Activated CD8-positive, alpha-beta memory T cell treated with anti-CD3 and anti-CD28 coated beads, Interleukin-2, amount 50 U/mL, for 1 hour (primary cell): ENCODE data around the gene CHMP4B.
A peak's percentile ranks its signal among the peaks of the same experiment; 100 is the strongest.

Experiments
- DNase-seq: peaks from one replicate; pipeline ENCODE4 v3.0.0-alpha.2; 2020; ENCODE audit errors: extremely low read depth

The CHMP4B gene, protein sequence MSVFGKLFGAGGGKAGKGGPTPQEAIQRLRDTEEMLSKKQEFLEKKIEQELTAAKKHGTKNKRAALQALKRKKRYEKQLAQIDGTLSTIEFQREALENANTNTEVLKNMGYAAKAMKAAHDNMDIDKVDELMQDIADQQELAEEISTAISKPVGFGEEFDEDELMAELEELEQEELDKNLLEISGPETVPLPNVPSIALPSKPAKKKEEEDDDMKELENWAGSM

DNA sequence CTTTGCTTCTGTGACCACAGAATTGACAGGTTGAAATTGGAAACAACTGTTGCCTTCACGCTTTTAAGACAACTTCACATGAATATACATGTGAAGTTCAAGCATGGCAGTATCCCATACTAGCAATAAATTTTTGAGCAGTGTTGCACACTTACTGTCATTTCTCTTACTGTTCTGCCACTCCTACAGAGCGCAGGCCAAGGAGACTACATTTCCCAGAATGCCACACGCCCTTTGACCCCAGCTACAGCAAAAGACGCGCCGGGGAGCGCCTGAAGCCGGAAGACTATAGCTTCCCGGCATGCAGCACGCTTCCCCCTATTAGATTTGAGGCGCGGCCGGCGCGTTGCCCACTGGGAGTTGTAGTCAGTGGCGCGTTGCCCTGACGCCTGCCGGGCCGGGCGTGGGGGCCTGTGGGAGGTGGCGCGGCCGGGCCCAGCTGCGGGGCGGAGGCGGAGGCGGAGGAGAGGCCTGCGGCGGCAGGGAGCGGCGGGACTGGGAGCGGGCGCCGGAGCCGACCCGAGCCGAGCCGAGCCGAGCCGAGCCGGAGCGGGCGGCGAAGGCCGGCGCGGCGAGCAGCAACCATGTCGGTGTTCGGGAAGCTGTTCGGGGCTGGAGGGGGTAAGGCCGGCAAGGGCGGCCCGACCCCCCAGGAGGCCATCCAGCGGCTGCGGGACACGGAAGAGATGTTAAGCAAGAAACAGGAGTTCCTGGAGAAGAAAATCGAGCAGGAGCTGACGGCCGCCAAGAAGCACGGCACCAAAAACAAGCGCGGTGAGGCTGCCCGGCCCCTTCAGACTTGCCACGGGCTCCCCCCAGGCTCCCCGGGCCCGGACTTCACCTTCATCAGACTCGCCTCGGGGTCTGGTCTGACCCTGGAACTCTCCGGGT lies at the start of gene CHMP4B:
Gene CHMP4B, plus strand, starts transcription at position 464 of the 891 bp plus-strand sequence. Its CDS starts 121 bp downstream, at position 585.
- DNase-seq: peak; percentile 95

DNA sequence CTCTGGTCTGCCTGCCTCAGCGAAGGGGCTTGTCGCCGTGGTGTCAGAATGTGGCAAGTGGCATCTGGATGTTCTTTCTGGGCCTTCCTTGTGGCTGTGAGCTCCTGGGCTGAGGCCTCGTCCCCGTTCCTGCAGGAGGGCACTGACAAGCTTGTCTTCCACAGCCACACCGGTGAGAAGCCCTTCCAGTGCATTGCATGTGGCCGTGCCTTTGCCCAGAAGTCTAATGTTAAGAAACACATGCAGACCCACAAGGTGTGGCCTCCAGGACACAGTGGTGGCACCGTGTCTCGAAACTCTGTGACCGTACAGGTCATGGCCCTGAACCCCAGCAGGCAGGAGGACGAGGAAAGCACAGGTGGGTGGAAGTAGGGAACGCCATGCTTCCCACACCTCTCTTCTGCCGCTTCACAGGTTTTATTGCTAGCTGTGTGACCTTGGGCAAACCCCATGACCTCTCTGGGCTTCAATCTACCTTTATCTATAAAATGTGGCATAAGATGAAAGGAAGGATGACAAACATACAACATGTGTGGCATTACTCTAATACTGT lies 49.4 kb upstream of the CHMP4B start:
- no peak for DNase-seq

DNA sequence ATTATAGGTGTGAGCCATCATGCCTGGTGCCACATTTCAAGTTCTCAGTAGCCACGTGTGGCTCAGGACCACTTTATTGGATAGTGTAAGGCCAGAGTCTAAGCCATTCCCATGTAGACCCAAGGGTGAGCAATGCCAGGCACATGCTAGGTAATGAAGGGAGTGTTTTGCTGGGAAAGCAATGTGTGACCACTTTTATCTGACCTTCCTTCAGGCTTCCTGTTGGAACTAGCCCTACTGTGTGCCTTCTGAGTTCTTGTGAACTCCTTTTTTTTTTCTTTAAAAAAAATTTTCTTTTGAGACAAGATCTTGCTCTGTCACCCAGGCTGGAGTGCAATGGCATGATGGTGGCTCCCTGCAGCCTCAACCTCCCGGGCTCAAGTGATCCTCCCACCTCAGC lies 46.0 kb upstream of the CHMP4B start:
- DNase-seq: no peak

DNA sequence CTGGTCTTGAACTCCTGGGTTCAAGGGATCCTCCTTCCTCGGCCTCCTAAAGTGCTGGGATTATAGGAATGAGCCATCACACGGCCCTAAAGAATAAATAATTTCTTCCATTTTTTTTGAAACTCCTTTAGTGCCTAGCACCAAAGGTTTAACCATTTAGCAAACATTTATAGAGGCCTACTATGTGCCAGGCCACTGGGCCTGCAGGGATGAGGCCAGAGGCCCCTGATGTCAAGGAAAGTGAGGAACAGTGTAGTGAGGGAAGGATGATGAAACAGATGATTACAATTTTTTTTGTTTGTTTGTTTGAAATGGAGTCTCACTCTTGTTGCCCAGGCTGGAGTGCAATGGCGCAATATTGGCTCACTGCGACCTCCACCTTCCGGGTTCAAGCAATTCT lies 45.6 kb upstream of the CHMP4B start:
- no peak for DNase-seq

DNA sequence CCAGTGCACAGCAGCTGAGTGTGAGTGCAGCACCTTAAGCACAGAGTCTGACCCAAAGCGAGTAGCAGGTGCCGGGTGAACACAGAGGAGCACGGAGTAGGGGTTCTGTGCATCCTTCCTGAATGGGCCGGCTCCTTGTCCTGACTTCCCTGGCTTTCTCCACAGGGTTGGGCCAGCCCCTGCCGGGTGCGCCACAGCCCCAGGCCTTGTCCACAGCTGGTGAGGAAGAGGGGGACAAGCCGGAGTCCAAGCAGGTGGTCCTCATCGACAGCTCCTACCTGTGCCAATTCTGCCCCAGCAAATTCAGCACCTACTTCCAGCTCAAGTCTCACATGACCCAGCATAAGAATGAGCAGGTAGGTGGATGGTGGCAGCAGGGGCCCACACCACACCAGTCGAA lies 44.5 kb upstream of the CHMP4B start:
- DNase-seq: no peak

DNA sequence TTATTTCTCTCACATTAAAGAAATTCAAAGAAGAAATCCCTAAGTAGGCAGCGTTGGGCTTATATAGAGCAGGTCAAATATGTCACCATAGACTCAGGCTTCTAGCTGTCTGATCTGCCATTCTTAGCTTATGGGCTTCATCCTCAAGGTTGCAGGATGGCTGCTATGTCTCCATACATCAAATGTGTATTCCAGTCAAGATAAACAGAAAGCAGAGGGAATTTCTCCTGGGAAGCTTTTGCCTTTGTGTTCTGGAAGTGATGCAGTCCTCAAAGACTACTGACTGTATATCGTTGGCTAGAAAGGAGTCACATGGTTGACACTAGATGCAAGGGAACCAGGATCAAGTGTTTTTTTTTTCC lies 43.4 kb upstream of the CHMP4B start:
- DNase-seq: no peak

DNA sequence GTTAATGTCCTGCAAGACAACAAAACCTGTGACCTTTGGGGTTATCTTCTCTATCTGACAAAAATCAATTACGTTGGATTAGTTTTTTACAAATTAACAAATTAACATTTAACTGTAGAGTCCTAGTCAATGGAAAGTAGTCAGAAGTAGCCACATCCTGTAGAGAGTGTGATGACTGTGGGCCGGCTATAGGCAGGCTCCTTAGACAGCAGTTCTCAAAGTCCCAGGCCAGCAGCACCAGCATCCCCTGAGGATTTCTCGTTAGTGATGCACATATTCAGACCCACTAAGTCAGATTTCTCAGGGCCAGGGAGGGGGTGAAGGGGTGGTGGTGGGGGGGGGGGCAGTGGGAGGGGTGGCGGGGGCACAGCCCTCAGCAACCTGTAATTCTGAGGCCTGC lies 42.1 kb upstream of the CHMP4B start:
- no peak for DNase-seq

DNA sequence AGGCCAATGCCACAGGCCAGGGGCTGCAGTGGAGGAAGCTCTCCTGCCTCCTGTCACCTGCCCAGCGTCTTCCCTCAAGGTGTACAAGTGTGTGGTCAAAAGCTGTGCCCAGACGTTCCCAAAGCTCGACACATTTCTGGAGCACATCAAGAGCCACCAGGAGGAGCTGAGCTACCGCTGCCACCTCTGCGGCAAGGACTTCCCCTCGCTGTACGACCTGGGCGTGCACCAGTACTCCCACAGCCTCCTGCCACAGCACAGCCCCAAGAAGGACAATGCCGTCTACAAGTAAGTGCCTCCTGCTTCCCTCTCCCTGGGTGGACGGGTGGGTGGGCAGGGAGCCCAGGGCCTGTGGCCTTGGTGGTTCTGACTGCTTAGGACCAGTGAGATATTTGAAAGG lies 41.1 kb upstream of the CHMP4B start:
- DNase-seq: no peak

DNA sequence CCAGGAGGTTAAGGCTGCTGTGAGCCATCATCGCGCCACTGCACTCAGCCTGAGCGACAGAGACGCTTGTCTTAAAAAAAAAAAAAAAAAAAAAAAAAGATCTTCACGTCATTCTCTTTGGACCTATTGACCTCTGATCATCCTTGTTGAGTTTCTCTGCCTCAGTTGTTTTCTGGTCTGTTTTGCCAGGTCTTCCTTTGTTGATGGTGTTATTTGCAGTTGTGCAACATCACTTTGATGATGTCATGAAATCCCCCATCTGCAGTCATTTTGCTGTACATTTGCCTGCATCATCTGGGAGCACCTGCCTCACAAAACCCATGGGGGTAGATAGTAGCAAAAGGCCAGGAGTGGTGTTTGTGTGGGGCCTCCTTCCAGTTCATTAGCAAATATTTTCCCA lies 39.2 kb upstream of the CHMP4B start:
- no peak for DNase-seq

DNA sequence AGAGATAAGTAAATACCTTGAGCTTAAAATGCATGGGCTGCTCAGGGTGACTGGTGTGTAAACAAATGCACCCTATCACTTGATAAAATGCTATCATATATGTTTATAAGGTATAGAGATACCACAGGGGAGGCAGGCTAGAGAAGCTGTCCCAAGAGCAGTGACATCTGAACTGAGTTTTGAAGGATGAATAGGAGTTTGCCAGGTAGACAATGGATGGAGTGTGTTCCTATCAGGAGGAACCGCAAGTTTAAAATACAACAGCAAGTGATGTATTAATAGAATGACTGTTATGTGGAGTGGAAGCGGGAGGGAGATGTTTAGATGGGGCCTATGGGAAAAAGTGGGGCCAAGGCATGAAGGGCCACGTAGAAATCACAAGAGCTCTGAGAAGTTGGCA lies 38.7 kb upstream of the CHMP4B start:
- no peak for DNase-seq

DNA sequence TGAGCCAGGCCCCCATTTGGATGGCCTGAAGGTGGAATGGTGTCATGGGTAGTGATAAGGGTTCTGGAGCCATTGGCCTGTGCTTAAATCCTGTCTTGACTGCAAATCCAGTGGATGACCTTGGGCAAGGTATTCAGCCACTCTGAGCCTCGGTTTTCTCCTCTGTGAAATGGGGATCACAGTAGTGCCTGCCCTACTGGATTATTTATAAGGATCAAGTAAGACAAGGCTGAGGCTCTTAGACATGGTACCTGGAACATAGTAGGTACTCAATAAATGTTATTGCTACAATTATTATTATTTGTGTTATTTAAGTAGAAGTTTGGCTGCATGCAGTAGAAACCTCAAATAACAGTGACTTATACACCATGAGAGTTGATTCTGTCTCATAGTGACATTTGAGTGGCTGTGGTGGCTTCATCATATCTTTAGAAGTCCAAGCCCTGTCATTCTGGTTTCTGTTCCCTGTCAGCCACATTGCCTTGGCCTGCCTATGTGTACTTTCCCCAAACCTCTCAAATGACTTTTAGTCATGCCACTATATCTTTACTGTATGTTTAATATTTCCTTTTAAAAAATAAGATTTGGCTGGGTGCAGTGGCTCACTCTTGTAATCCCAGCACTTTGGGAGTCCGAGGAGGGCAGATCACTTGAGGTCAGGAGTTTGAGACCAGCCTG lies 37.6 kb upstream of the CHMP4B start:
- no peak for DNase-seq

DNA sequence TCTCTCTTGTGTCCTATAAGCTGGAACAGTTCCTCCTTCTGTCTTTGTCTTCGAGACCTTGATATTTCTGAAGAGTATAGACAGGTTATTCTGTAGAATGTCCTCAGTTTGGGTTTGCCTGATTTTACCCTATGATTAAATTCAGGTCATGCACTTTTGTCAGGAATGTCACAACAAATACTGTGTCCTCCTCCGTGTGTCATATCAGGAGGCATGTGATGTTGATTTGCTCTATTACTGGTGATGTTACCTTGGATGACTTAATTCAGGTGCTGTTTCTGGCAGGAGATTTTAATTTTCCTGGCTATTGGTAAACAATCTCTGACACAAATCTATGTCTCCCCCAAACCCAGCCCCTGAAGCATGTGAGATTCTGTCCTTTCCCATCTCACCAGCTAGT lies 33.3 kb upstream of the CHMP4B start:
- DNase-seq: no peak

DNA sequence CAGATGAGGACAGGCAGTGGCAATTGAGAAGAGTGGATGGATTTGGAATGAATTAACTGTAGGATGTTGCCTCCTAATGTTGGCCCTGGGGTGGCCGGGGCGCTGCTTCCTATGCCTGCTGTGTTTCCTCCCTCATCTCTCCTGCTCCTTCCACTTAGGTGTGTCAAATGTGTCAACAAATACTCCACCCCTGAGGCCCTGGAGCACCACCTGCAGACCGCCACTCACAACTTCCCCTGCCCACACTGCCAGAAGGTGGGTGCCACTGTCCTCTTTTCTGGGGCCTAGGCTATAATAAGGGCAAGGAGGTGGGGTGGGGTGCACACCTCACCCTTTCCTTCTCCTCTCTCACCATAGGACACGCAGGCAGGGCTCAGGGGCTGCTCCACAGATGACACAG lies 30.0 kb upstream of the CHMP4B start:
- DNase-seq: no peak

DNA sequence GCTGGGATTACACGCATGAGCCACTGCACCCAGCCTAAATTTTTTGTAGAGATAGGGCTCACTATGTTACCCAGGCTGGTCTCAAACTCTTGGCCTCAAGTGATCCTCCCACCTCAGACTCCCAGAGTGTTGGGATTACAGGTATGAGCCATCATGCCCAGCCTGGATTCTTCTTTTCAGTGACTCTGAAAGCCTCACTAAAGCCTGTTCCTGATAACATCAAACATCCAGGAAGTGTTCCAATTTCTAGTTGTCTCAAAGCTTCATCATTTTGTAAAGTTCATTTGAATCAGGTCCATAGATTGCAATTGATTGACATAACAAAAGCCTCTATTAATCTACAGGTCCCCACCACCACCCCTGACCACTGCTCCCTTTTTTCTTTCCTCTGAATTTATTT lies 29.2 kb upstream of the CHMP4B start:
- no peak for DNase-seq

DNA sequence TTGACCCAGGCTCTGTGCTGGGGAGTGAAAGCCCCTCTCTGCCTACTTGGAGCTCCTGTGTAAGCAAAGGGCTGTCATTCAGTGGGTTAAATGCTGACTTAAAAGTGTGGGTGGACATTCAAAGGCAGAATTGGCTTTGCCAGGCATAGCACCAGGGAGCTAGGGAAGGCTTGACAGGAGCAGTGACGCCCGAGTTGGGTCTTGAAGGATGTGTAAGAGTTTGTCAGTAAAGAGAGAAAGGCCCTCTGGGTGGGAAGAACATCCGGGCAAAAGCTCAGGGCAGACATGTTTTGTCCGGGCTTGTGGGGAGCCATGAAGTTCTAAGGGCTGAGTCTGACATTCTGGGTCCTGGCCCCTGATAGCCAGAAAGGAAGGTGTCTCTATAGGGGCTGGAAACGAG lies 27.9 kb upstream of the CHMP4B start:
- DNase-seq: no peak

DNA sequence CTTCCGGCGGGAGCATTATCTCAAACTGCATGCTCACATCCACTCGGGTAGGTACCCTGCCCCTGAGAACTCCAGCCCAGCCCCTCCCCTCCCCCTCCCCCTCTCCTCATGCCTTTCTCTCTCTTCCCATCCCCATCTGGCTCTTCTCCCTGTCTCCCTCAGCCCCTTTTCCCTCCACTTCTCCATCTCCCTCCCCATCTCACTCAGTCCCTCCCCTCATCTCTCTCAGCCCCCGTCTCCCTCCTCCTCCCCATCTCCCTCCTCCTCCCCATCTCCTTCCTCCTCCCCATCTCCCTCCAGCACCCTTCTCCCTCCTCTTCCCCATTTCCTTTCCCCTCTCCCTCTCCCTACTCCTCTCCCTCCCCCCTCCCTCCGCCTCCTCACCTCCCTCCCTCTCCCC lies 27.3 kb upstream of the CHMP4B start:
- no peak for DNase-seq

DNA sequence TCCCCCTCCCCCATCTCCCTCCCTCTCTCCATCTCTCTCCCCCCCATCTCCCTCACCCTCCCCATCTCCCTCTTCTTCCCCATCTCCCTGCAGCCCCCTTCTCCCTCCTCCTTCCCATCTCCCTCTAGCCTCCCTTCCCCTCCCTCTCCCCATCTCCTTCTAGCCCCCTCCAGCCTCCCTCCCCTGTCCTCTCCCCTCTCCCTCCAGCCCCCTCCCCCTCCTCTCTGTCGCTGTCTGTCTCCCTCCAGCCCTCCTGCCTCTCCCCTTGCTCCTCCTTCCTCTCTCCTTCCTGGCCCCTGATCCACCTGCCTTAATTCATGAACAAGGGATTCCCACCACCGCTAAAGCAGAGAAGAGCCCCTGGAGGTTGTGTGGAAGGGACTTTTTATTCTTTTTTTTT lies 26.9 kb upstream of the CHMP4B start:
- DNase-seq: no peak

DNA sequence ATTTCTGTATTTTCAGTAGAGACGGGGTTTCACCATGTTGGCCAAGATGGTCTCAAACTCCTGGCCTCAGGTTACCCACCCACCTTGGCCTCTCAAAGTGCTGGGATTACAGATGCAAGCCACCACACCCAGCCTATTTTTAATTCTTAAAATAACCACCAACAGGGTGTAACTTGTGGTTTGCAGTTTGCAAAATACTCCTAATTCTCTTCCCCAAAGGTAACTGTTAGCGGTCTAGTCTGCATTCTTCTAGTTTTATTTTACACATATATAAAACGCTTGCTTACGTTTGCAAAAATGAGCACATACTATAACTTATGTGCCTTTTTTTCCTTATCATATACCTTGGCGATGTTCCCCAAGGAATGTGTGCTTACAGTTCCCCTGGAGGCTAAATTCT lies 25.6 kb upstream of the CHMP4B start:
- no peak for DNase-seq

DNA sequence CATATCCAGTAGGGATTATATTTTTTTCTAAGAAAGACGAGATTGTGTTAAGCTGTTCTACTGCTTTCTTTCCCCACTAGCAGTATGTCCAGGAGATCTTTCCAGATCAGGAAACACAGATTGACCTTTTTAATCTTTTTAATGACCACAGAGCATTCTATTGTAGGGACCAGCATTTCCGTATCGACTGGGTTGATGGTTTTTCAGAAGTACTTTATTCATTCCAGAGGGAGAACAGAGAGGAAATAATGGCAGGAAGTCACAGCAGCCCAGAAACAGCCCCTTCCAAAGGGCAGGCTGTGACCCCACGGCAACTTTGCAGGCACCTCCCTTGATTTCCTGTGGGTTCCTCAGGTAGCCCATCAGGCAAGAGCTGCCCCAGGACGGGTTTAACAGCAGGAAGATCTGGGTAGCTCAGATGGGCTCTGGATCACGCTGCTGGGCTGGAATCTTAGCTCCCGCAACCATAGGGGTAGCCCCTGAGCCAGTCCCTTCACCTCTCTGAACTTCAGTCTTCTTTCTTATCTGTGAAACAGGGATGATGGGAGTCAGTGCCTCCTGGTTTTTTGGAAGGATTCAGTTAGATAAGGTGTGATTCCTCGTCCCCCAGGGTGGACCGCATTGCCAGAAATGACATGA lies 23.8 kb upstream of the CHMP4B start:
- DNase-seq: no peak

DNA sequence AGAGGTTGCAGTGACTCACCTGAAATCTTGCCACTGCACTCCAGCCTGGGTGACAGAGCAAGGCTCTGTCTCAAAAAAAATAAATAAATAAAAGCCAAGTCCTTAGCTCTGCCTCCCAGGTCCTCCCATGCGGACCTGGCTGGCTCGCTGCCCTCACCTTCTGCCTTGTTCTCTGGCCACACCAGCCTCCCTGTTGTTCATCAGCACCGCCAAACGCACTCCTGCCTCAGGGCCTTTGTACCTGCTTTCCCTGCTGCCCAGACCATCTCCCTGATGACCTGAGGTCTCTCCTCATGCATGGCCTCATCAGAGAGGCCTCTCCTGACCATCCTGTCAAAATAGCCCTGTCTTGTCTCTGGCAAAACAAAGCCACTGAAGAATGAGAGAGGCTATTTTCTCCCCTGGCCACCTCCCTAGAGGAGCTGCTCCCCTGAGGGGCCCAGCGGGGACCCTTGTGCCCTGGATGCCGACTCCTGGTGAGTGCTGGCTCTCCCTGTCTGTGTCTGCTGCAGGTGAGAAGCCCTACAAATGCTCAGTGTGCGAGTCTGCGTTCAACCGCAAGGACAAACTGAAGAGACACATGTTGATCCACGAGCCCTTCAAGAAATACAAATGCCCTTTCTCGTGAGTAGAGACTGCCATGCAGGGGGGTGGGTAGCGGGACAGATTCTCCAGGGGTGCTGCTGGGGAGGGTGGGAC lies 22.6 kb upstream of the CHMP4B start:
- DNase-seq: no peak

DNA sequence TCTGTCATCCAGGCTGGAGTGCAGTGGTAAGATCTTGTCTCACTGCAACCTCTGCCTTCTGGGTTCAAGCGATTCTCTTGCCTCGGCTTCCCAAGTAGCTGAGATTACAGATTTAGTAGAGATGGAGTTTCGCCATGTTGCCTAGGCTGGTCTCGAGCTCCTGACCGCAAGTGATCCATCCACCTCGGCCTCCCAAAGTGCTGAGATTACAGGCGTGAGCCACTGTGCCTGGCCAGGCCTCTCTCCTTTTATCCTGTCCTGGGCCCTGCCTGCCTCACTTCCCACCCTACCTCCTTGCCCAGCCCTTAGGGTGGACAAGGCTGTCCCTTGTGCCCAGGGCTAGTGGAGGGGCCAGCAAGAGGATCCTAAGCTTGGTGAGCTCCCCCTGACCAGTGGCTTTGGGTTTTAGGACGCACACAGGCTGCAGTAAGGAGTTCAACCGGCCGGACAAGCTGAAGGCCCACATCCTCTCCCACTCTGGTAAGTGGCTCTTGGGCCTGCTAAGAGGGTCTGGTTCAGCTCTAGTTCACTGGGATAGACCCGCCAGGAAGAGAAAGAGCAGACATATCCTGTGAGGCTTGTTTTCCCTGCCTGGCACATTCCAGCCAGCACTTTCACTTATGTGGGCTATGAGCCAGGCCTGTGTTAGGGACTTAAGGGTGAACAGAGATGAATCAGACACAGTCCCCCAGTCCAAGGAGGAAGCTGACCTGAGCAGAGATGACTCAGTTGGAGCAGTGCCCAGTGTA lies 21.9 kb upstream of the CHMP4B start:
- DNase-seq: no peak
